ENCODE results near the gene SASH1. TPM values are rescaled to one million over a fixed set of nuclear protein-coding genes. Genes with fewer than 3 reads are reported as not detected.

The SASH1 gene
- total and polyA plus RNA-seq, 2 donors (not counting 3 experiments of a cell fraction or from before 2014, with no cell fraction given), result 18.5 to 103 TPM

GRCh38 chr6:148441454-148441911 lies 98.8 kb downstream of the SASH1 start:
- Histone ChIP-seq H3K4me3 (replicated peaks in 1 of 3; ENCODE audit: insufficient read depth in 1 of 3, low read depth in 1 of 3, low read length in 3 of 3) (no peak overlapping the region), H2AFZ (ENCODE audit: low read depth, low read length) (no peak overlapping the region), H3K79me2 (ENCODE audit: control insufficient read depth, insufficient read depth, low read length) (peaks cover 55% of the 10 kb centered on the region), H3K4me2 (ENCODE audit: insufficient read depth, low read length) (peak overlapping the region; percentile 59), H3K4me1 (ENCODE audit: control insufficient read depth, extremely low read depth, insufficient read depth, low read length) (peaks cover 66% of the 10 kb centered on the region), H3K27me3 (ENCODE audit: control insufficient read depth in 2 of 2, insufficient read depth in 2 of 2, low read length in 2 of 2) (no peaks in the 10 kb centered on the region), H3K27ac (ENCODE audit: insufficient read depth, low read depth, low read length) (peak overlapping the region; percentile 98), H3K36me3 (ENCODE audit: control insufficient read depth in 2 of 2, extremely low read depth in 1 of 2, insufficient read depth in 2 of 2, low read length in 2 of 2) (peaks cover 0 to 2% of the 10 kb centered on the region in 2 experiments), H3K9ac (replicated peaks; ENCODE audit: extremely low read depth, insufficient read depth, low read length) (peak overlapping the region; percentile 93), H4K20me1 (replicated peaks; ENCODE audit: control insufficient read depth, extremely low read depth, insufficient read depth, low read length) (no peaks in the 10 kb centered on the region), H3K9me3 (replicated peaks; ENCODE audit: control insufficient read depth, insufficient read depth, low read length) (no peaks in the 10 kb centered on the region), H3K9me1 (replicated peaks; ENCODE audit: control insufficient read depth, extremely low read depth, insufficient read depth, low read length) (no peaks in the 10 kb centered on the region)
- TF ChIP-seq, protein P1, sequence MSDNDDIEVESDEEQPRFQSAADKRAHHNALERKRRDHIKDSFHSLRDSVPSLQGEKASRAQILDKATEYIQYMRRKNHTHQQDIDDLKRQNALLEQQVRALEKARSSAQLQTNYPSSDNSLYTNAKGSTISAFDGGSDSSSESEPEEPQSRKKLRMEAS (IDR thresholded peaks at IDR 0.05; ENCODE audit: insufficient read depth, insufficient read length), result no peak
- TF ChIP-seq, protein P2, sequence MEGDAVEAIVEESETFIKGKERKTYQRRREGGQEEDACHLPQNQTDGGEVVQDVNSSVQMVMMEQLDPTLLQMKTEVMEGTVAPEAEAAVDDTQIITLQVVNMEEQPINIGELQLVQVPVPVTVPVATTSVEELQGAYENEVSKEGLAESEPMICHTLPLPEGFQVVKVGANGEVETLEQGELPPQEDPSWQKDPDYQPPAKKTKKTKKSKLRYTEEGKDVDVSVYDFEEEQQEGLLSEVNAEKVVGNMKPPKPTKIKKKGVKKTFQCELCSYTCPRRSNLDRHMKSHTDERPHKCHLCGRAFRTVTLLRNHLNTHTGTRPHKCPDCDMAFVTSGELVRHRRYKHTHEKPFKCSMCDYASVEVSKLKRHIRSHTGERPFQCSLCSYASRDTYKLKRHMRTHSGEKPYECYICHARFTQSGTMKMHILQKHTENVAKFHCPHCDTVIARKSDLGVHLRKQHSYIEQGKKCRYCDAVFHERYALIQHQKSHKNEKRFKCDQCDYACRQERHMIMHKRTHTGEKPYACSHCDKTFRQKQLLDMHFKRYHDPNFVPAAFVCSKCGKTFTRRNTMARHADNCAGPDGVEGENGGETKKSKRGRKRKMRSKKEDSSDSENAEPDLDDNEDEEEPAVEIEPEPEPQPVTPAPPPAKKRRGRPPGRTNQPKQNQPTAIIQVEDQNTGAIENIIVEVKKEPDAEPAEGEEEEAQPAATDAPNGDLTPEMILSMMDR (IDR thresholded peaks at IDR 0.05; ENCODE audit: extremely low read depth in 1 of 2, insufficient read depth in 1 of 2, low read depth in 1 of 2, low read length in 2 of 2), result no peak
- peak; percentile 60 for TF ChIP-seq POLR2A (IDR thresholded peaks at IDR 0.05; ENCODE audit: low read depth, low read length)
- TF ChIP-seq FOS (IDR thresholded peaks at IDR 0.05; ENCODE audit: borderline replicate concordance, insufficient read depth, low read length), result peak; percentile 96
- TF ChIP-seq GATA2 (IDR thresholded peaks at IDR 0.05; ENCODE audit: insufficient read depth, insufficient read length, low read depth, low read length), result peak; percentile 48
- TF ChIP-seq JUN (IDR thresholded peaks at IDR 0.05; ENCODE audit: borderline replicate concordance, insufficient read depth, insufficient read length, low read depth), result peak; percentile 99
- no peak for TF ChIP-seq MYC (IDR thresholded peaks at IDR 0.05; ENCODE audit: low read depth, low read length)
- peak; percentile 69 for TF ChIP-seq POLR2AphosphoS5 (IDR thresholded peaks at IDR 0.05; ENCODE audit: insufficient read depth, low read depth, low read length)
- TF ChIP-seq EZH2 (IDR thresholded peaks at IDR 0.05; ENCODE audit: borderline replicate concordance, low read depth, low read length, severe bottlenecking), result no peak
- dilution Hi-C loops (cut with MboI; ENCODE audit: extremely low pct_ligation_motif_present, low sequenced_read_pairs) (no loop called here), intact Hi-C loops (cut with micrococcal nuclease) (loop anchor here (1.0 kb wide), 8 partner anchors 14 to 174 kb away; partner anchors contain the start of gene SASH1)
- CTCF ChIA-PET, result interaction anchor here (0.7 to 1.4 kb wide), 13 partner anchors 11 to 264 kb away, joined by 3 to 9 read pairs (median 4); no protein-coding TSS in a partner anchor
- POLR2A ChIA-PET, result interaction anchor here (0.8 to 1.6 kb wide), 6 partner anchors 12 to 97 kb away, joined by 3 to 5 read pairs (median 4); no protein-coding TSS in a partner anchor
- peak; percentile 72 for FAIRE-seq
- no TSS peak for BruUV-seq (replicated peaks)
- peak; percentile 92 for DNase-seq (ENCODE audit: low read depth, low spot score)

Measured in endothelial cell of umbilical vein (primary cell).